ENCODE measurements around the gene FBXO41.

The FBXO41 gene

DNA sequence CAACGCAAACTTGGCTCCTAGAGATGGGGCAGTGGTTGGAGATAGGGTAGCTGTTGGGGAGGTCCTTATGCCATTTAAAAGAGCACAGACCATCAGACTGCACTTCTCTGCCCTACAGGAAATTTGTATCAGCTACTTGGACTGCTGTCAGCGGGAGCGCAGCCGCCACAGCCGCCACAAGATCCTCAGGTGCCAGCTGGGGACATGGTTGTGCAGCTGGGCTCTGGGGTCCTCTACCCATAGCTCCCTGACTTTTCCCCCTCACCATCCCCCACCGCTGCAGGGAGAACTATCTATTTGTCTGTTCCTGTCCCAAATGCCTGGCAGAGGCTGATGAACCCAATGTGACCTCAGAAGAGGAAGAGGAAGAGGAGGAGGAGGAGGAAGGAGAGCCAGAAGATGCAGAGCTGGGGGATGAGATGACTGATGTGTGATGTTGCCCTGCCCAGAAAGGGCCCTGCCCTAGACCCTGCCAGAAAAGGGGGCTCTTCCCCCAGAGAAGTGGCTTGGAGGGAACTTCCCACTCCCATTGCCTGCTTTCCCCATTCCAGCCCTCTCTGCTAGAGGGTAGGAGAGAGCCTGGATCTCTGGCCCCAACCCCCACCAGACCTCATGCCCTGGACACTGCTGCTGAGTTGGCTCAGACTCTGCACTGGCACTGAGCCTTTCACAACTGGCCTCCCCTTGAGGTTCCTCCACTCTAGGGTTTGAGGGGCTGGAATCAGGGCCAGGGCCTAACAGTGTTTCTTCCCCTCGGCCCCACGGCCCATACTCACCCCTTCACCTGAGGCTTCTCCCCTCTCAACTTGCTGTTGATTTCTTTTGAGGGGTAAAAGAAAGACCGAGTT, 58.5 kb downstream of the FBXO41 start:
- DNase-seq (ENCODE audit: insufficient read length, low spot score), result no peak
- TF ChIP-seq POU2F2 (IDR thresholded peaks at IDR 0.05; ENCODE audit: low read depth, low read length) (no peak), TAF1 (IDR thresholded peaks at IDR 0.05; ENCODE audit: low read depth, low read length) (no peak), SPI1 (IDR thresholded peaks at IDR 0.05; ENCODE audit: low read depth, low read length) (no peak), PAX5 (IDR thresholded peaks at IDR 0.05; ENCODE audit: insufficient read depth, low read length, severe bottlenecking) (no peak), POLR2A (IDR thresholded peaks at IDR 0.05; ENCODE audit: low read depth, low read length) (no peak), POLR2AphosphoS5 (IDR thresholded peaks at IDR 0.05; ENCODE audit: low read depth, low read length) (no peak)
- FAIRE-seq, result no peak

DNA sequence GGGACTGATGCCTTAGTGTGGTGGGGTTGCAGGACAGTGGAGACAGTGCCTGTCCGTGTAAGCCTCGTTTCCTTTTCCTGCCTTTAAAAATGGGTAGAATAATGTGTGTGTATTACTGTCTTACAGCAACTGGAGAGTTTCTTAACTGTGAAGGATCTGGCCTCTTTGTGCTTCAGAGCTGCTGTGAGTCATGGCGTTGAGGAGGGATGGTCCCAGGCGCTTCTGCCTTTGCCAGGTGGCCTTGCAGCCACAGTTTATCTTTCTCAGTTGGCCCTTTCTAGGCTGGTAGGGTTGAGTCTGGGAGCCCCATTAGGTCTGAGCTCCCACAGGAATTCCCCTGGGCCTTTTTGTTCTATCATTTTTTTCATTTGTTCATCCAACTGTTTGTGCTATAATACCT, 60.5 kb downstream of the FBXO41 start:
- no peak for TF ChIP-seq SPI1 (IDR thresholded peaks at IDR 0.05; ENCODE audit: low read depth, low read length)
- TF ChIP-seq PAX5 (IDR thresholded peaks at IDR 0.05; ENCODE audit: insufficient read depth, low read length, severe bottlenecking), result no peak
- no peak for TF ChIP-seq TAF1 (IDR thresholded peaks at IDR 0.05; ENCODE audit: low read depth, low read length)
- no peak for TF ChIP-seq POU2F2 (IDR thresholded peaks at IDR 0.05; ENCODE audit: low read depth, low read length)
- TF ChIP-seq POLR2AphosphoS5 (IDR thresholded peaks at IDR 0.05; ENCODE audit: low read depth, low read length), result no peak
- TF ChIP-seq POLR2A (IDR thresholded peaks at IDR 0.05; ENCODE audit: low read depth, low read length), result no peak
- no peak for DNase-seq (ENCODE audit: insufficient read length, low spot score)
- no peak for FAIRE-seq

DNA sequence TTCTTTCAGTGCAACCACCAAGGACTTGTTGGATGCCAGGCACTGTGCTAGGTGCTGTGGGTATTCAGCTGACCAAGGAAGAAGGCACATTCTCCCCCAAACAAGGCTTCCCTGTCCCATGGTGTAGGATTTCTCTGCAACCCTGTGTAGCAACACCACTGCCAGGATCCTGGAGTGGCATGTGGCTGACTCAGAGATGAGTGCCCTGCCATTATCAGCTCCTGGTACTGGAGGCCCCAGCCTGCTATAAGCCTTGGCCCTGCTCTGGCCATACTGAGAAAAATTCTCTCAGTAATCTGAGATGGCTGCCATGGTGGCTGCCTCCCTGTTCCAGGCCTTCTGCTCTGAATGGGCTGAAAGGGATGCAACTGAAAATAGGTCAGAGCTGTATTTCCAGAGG, 66.0 kb downstream of the FBXO41 start:
- no peak for TF ChIP-seq POU2F2 (IDR thresholded peaks at IDR 0.05; ENCODE audit: low read depth, low read length)
- TF ChIP-seq SPI1 (IDR thresholded peaks at IDR 0.05; ENCODE audit: low read depth, low read length), result no peak
- no peak for TF ChIP-seq POLR2A (IDR thresholded peaks at IDR 0.05; ENCODE audit: low read depth, low read length)
- no peak for TF ChIP-seq TAF1 (IDR thresholded peaks at IDR 0.05; ENCODE audit: low read depth, low read length)
- no peak for TF ChIP-seq POLR2AphosphoS5 (IDR thresholded peaks at IDR 0.05; ENCODE audit: low read depth, low read length)
- TF ChIP-seq PAX5 (IDR thresholded peaks at IDR 0.05; ENCODE audit: insufficient read depth, low read length, severe bottlenecking), result no peak
- FAIRE-seq (no peak), DNase-seq (ENCODE audit: insufficient read length, low spot score) (no peak)

- FAIRE-seq (no peak), DNase-seq (ENCODE audit: insufficient read length, low spot score) (no peak)
- TF ChIP-seq TAF1 (IDR thresholded peaks at IDR 0.05; ENCODE audit: low read depth, low read length) (no peak), PAX5 (IDR thresholded peaks at IDR 0.05; ENCODE audit: insufficient read depth, low read length, severe bottlenecking) (no peak), POU2F2 (IDR thresholded peaks at IDR 0.05; ENCODE audit: low read depth, low read length) (no peak), SPI1 (IDR thresholded peaks at IDR 0.05; ENCODE audit: low read depth, low read length) (no peak), POLR2AphosphoS5 (IDR thresholded peaks at IDR 0.05; ENCODE audit: low read depth, low read length) (no peak), POLR2A (IDR thresholded peaks at IDR 0.05; ENCODE audit: low read depth, low read length) (no peak)
Measured at GRCh38 chr2:73217826-73218225, 66.5 kb downstream of the FBXO41 start.

DNA sequence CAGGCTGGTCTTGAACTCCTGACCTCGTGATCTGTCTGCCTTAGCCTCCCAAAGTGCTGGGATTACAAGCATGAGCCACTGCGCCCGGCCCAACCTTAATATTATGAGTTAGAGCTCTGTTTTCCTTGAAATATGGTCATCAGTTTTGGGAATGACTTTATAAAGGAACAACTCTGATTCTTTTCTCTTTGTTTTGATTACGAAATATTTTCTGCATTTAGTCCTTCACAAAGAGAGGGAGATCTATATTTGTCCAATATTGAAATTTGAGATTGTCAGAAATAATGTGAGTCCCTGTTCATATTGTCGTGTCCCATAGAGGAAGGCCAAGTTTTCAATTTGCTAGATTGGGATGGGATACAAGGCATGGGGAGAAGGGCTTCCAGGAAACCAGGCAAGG, 67.1 kb downstream of the FBXO41 start:
- no peak for FAIRE-seq
- TF ChIP-seq PAX5 (IDR thresholded peaks at IDR 0.05; ENCODE audit: insufficient read depth, low read length, severe bottlenecking) (no peak), POLR2AphosphoS5 (IDR thresholded peaks at IDR 0.05; ENCODE audit: low read depth, low read length) (no peak), SPI1 (IDR thresholded peaks at IDR 0.05; ENCODE audit: low read depth, low read length) (no peak), TAF1 (IDR thresholded peaks at IDR 0.05; ENCODE audit: low read depth, low read length) (no peak), POU2F2 (IDR thresholded peaks at IDR 0.05; ENCODE audit: low read depth, low read length) (no peak), POLR2A (IDR thresholded peaks at IDR 0.05; ENCODE audit: low read depth, low read length) (no peak)
- DNase-seq (ENCODE audit: insufficient read length, low spot score), result no peak

GRCh38 chr2:73215254-73215653, 69.0 kb downstream of the FBXO41 start:
- DNase-seq (ENCODE audit: insufficient read length, low spot score) (no peak), FAIRE-seq (no peak)
- TF ChIP-seq SPI1 (IDR thresholded peaks at IDR 0.05; ENCODE audit: low read depth, low read length) (no peak), PAX5 (IDR thresholded peaks at IDR 0.05; ENCODE audit: insufficient read depth, low read length, severe bottlenecking) (no peak), POLR2A (IDR thresholded peaks at IDR 0.05; ENCODE audit: low read depth, low read length) (no peak), POLR2AphosphoS5 (IDR thresholded peaks at IDR 0.05; ENCODE audit: low read depth, low read length) (no peak), TAF1 (IDR thresholded peaks at IDR 0.05; ENCODE audit: low read depth, low read length) (no peak), POU2F2 (IDR thresholded peaks at IDR 0.05; ENCODE audit: low read depth, low read length) (no peak)

- FAIRE-seq, result peak; percentile 94
- peak; percentile 89 for DNase-seq (ENCODE audit: insufficient read length, low spot score)
- TF ChIP-seq PAX5 (IDR thresholded peaks at IDR 0.05; ENCODE audit: insufficient read depth, low read length, severe bottlenecking), result no peak
- TF ChIP-seq TAF1 (IDR thresholded peaks at IDR 0.05; ENCODE audit: low read depth, low read length), result peak; percentile 79
- TF ChIP-seq POLR2A (IDR thresholded peaks at IDR 0.05; ENCODE audit: low read depth, low read length), result peak; percentile 64; the same call in 1 of the 2 replicates
- no peak for TF ChIP-seq POU2F2 (IDR thresholded peaks at IDR 0.05; ENCODE audit: low read depth, low read length)
- TF ChIP-seq POLR2AphosphoS5 (IDR thresholded peaks at IDR 0.05; ENCODE audit: low read depth, low read length), result peak; percentile 74; the same call in 1 of the 2 replicates
Measured at GRCh38 chr2:73214120-73215035, 69.9 kb downstream of the FBXO41 start, which contains the start of gene SMYD5. TSS of gene SMYD5 (plus strand) at chr2:73214245. CDS start at chr2:73214267, 22 bp downstream.

DNA sequence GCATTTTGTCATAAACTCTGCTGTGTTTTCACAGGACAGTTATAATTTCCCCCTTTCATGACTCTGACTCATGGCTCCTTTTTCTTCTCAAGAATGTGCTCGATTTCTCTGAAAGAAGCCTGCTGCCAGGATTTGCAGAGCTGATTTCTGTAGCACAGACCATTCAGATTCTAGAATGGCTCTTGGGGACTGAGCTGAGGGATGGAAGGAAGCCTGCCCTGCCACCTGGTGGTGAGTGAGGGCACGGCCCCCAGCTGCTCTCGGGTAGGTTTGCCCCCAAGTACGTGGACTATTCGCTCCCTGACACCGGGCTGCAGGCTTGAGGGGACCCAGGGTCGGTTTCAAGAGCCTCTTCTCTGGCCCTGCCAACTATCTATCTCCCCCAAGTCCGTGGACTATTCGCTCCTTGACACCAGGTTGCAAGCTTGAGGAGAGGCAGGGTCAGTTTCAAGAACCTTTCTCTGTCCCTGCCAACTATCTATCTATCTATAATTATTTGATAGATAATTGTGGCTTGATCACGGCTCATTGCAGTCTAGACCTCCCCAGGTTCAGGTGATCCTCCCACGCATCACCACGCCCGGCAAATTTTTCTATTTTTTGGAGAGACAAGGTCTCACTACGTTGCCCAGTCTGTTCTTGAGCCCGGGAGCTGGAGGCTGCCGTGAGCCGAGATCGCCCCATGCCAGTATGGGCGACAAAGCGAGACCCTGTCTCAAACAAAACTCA, 71.7 kb downstream of the FBXO41 start:
- peak; percentile 85 for FAIRE-seq
- DNase-seq (ENCODE audit: insufficient read length, low spot score), result peak; percentile 72

More for the DNA sequence above, 71.7 kb downstream of the FBXO41 start:
- TF ChIP-seq POLR2AphosphoS5 (IDR thresholded peaks at IDR 0.05; ENCODE audit: low read depth, low read length) (no peak), SPI1 (IDR thresholded peaks at IDR 0.05; ENCODE audit: low read depth, low read length) (no peak), POU2F2 (IDR thresholded peaks at IDR 0.05; ENCODE audit: low read depth, low read length) (no peak), POLR2A (IDR thresholded peaks at IDR 0.05; ENCODE audit: low read depth, low read length) (no peak), TAF1 (IDR thresholded peaks at IDR 0.05; ENCODE audit: low read depth, low read length) (no peak), PAX5 (IDR thresholded peaks at IDR 0.05; ENCODE audit: insufficient read depth, low read length, severe bottlenecking) (no peak)

Data from GM12891 (cell line).